H1 (cell line): Measurements from ENCODE around the gene OVCH2. TPM values are rescaled to one million over a fixed set of nuclear protein-coding genes. Genes with fewer than 3 reads are reported as not detected.
"Not testable (repeated sequence)": the region's sequence is repeated elsewhere in the genome, so short reads cannot be mapped to it uniquely, and the experiment has no call there.

Experiments used
- CTCF ChIA-PET: fragments of 300-600 bp; sonication (Branson Sonifier 250); formaldehyde crosslinking; loops from one replicate; lab custom pipeline; 2021; ENCODE audit not compliant: partially characterized antibody; lab: Charles Lee
- POLR2A ChIA-PET: fragments of 300-600 bp; sonication (Branson Sonifier 250); formaldehyde crosslinking; loops from one replicate; lab custom pipeline; 2021; ENCODE audit warnings: inconsistent platforms; ENCODE audit not compliant: partially characterized antibody; lab: Charles Lee
- DNase-seq, 2 experiments: peaks; one replicate each; pipeline versions ENCODE4 v3.0.0 to v3.0.0-alpha.2; 2010 to 2022; ENCODE audit warnings: low spot score in 2 of 2, low read depth in 1 of 2, mixed read lengths in 1 of 2
- FAIRE-seq: peaks from 2 replicates; lab custom pipeline; 2011; peaks lifted over from hg19 to GRCh38; lab: Jason Lieb, UNC
- H2AFZ ChIP-seq: 2 replicates; pipeline ENCODE4 v1.8.1; 2012; ENCODE audit warnings: low read length, inconsistent platforms
- H2AK5ac ChIP-seq: 2 replicates; pipeline ENCODE4 v1.6.1; 2013; ENCODE audit warnings: low read depth, low read length
- H2BK120ac ChIP-seq: replicated peaks from 2 replicates; pipeline ENCODE3; 2013; ENCODE audit warnings: low read depth, low read length, inconsistent platforms
- H2BK12ac ChIP-seq: 2 replicates; pipeline ENCODE4 v1.6.1; 2013; ENCODE audit warnings: low read depth, low read length
- H2BK15ac ChIP-seq: 2 replicates; pipeline ENCODE4 v1.6.1; 2013; ENCODE audit warnings: low read length
- H2BK20ac ChIP-seq: 2 replicates; pipeline ENCODE4 v1.6.1; 2013; ENCODE audit warnings: low read length
- H2BK5ac ChIP-seq: 2 replicates; pipeline ENCODE4 v1.6.1; 2013; ENCODE audit warnings: low read depth, low read length
- H3K14ac ChIP-seq: 2 replicates; pipeline ENCODE4 v1.6.1; 2013; ENCODE audit warnings: inconsistent platforms; ENCODE audit not compliant: insufficient read length
- H3K18ac ChIP-seq: 2 replicates; pipeline ENCODE4 v1.6.1; 2013; ENCODE audit warnings: low read length; ENCODE audit errors: extremely low read depth
- H3K23ac ChIP-seq: 2 replicates; pipeline ENCODE4 v1.6.1; 2013; ENCODE audit warnings: inconsistent platforms; ENCODE audit not compliant: insufficient read length
- H3K23me2 ChIP-seq: 2 replicates; pipeline ENCODE4 v1.6.1; 2013; ENCODE audit warnings: low read depth, low read length
- H3K27ac ChIP-seq: 2 replicates; pipeline ENCODE4 v1.6.1; 2011; ENCODE audit warnings: low read depth, low read length, inconsistent platforms
- H3K27me3 ChIP-seq, 4 experiments: replicated peaks in 1 of 4; 1 replicate in 1 of 4; 2 replicates in 3 of 4; pipeline versions ENCODE4 v1.6.1 to v1.8.1; 2011 to 2013; ENCODE audit warnings: low read length in 3 of 4, mild to moderate bottlenecking in 3 of 4, inconsistent platforms in 2 of 4, mixed read lengths in 2 of 4, moderate library complexity in 1 of 4; ENCODE audit not compliant: control insufficient read depth in 3 of 4, insufficient read depth in 3 of 4; ENCODE audit errors: extremely low read depth in 1 of 4
- H3K36me3 ChIP-seq, 4 experiments: 2 replicates each; pipeline versions ENCODE4 v1.6.1 to v1.8.1; 2011 to 2013; ENCODE audit warnings: mild to moderate bottlenecking in 4 of 4, low read length in 3 of 4, moderate library complexity in 2 of 4, control low read depth in 1 of 4, inconsistent platforms in 1 of 4; ENCODE audit not compliant: insufficient read depth in 4 of 4, control insufficient read depth in 2 of 4
- H3K4ac ChIP-seq: replicated peaks from 2 replicates; pipeline ENCODE3; 2013; ENCODE audit warnings: low read length, low read depth, mixed read lengths, inconsistent platforms; ENCODE audit not compliant: insufficient read length
- H3K4me1 ChIP-seq, 4 experiments: replicated peaks in 1 of 4; 1 replicate in 1 of 4; 2 replicates in 3 of 4; pipeline versions ENCODE4 v1.6.1 to v1.8.1; 2011 to 2013; ENCODE audit warnings: low read length in 3 of 4, inconsistent platforms in 2 of 4, mixed read lengths in 1 of 4; ENCODE audit not compliant: insufficient read depth in 4 of 4, control insufficient read depth in 3 of 4
- H3K4me2 ChIP-seq, 2 experiments: 2 replicates each; pipeline versions ENCODE4 v1.6.1 to v1.8.1; 2011 to 2013; ENCODE audit warnings: low read depth in 2 of 2, low read length in 2 of 2, control low read depth in 1 of 2, inconsistent platforms in 1 of 2, mild to moderate bottlenecking in 1 of 2; ENCODE audit not compliant: insufficient read depth in 1 of 2
- H3K4me3 ChIP-seq, 4 experiments: fragments of 200-600, 300-600 bp in 1 of 4; sonication (generic), shearing (Covaris generic), sonication (Bioruptor Twin) in 1 of 4; 2 replicates each; pipeline versions ENCODE4 v1.5.1 to v1.8.1; 2011 to 2016; ENCODE audit warnings: low read length in 4 of 4, low read depth in 3 of 4, control low read depth in 2 of 4, inconsistent platforms in 2 of 4, mild to moderate bottlenecking in 2 of 4, mixed read lengths in 1 of 4, moderate library complexity in 1 of 4; ENCODE audit not compliant: insufficient read depth in 2 of 4; ENCODE audit errors: extremely low read depth in 1 of 4
- H3K56ac ChIP-seq: replicated peaks from 2 replicates; pipeline ENCODE3; 2013; ENCODE audit warnings: low read depth, mild to moderate bottlenecking, mixed read lengths, low read length, inconsistent platforms; ENCODE audit not compliant: insufficient read length
- H3K79me1 ChIP-seq: 2 replicates; pipeline ENCODE4 v1.6.1; 2013; ENCODE audit warnings: low read depth, low read length, control low read depth
- H3K79me2 ChIP-seq, 2 experiments: 2 replicates each; pipeline versions ENCODE4 v1.6.1 to v1.8.1; 2012 to 2013; ENCODE audit warnings: low read length in 2 of 2, mild to moderate bottlenecking in 2 of 2, inconsistent platforms in 1 of 2; ENCODE audit not compliant: insufficient read depth in 2 of 2, control insufficient read depth in 1 of 2
- H3K9ac ChIP-seq, 4 experiments: replicated peaks in 1 of 4; 1 replicate in 1 of 4; 2 replicates in 3 of 4; pipeline versions ENCODE4 v1.6.1 to v1.8.1; 2011 to 2013; ENCODE audit warnings: low read depth in 3 of 4, low read length in 3 of 4, control low read depth in 2 of 4, mild to moderate bottlenecking in 2 of 4, moderate library complexity in 2 of 4, inconsistent platforms in 1 of 4; ENCODE audit errors: extremely low read depth in 1 of 4
- H3K9me3 ChIP-seq, 2 experiments: 2 replicates each; pipeline versions ENCODE4 v1.6.1 to v1.8.1; 2012 to 2013; ENCODE audit warnings: mild to moderate bottlenecking in 2 of 2, moderate library complexity in 2 of 2, control low read depth in 1 of 2, inconsistent platforms in 1 of 2, low read depth in 1 of 2, low read length in 1 of 2, mixed read lengths in 1 of 2; ENCODE audit not compliant: insufficient read depth in 2 of 2
- H4K20me1 ChIP-seq, 2 experiments: replicated peaks in 1 of 2; 2 replicates each; pipeline versions ENCODE3 to v1.8.1; 2011 to 2013; ENCODE audit warnings: inconsistent platforms in 2 of 2, low read length in 2 of 2, mild to moderate bottlenecking in 1 of 2; ENCODE audit not compliant: insufficient read depth in 2 of 2, control insufficient read depth in 1 of 2
- H4K5ac ChIP-seq: 2 replicates; pipeline ENCODE4 v1.6.1; 2013; ENCODE audit warnings: low read length, low read depth, mixed read lengths, inconsistent platforms; ENCODE audit not compliant: insufficient read length
- H4K8ac ChIP-seq: 2 replicates; pipeline ENCODE4 v1.8.0; 2013; ENCODE audit warnings: mild to moderate bottlenecking, moderate library complexity, low read length, inconsistent platforms; ENCODE audit not compliant: insufficient read depth; ENCODE audit errors: extremely low read depth
- H4K91ac ChIP-seq: replicated peaks from 2 replicates; pipeline ENCODE3; 2013; ENCODE audit warnings: low read length, mixed read lengths, inconsistent platforms; ENCODE audit not compliant: insufficient read length
- WGBS, 2 experiments: shearing (Covaris generic) in 1 of 2; methylation state at CpG; one replicate each; pipeline versions ENCODE4 v1.1.6 to v1.1.7; 2013 to 2015; ENCODE audit warnings: low lambda C conversion rate in 2 of 2, mixed read lengths in 2 of 2, inconsistent platforms in 1 of 2, low coverage in 1 of 2, missing lambda C conversion rate in 1 of 2; ENCODE audit not compliant: insufficient replicate concordance in 2 of 2, insufficient coverage in 1 of 2, insufficient read length in 1 of 2; ENCODE audit errors: extremely low coverage in 1 of 2, missing lambda C conversion rate in 1 of 2; 5-methylcytosine and 5-hydroxymethylcytosine counted together
- polyA plus RNA-seq, 7 experiments: library from polyadenylated mRNA; depleted of rRNA in 3 of 7; stranded (reverse) in 5 of 7; unstranded in 2 of 7; fragments of >200 nt in 5 of 7; fragments of 200-250 nt in 2 of 7; gene quantifications; 1 replicate in 5 of 7; 2 replicates in 1 of 7; 4 replicates in 1 of 7; pipeline versions ENCODE4 v1.2.1 to v1.2.3, GENCODE V29; 2011 to 2013; ENCODE audit warnings: missing spikeins in 2 of 7, mixed read lengths in 2 of 7
- total RNA-seq: library from RNA; stranded (reverse); fragmentation: NEBNext Ultra II Directional; extraction: Animal tissue kit (Norgen Biotek cat#: 25700); gene quantifications from 2 replicates; pipeline ENCODE4 v1.2.1, GENCODE V29; 2021

OVCH2 gene
- total and polyA plus RNA-seq, 2 of the 8 experiments (the other 6 are each of a cell fraction or from before 2014, with no cell fraction given) = 0.03 to 1.1 TPM

DNA sequence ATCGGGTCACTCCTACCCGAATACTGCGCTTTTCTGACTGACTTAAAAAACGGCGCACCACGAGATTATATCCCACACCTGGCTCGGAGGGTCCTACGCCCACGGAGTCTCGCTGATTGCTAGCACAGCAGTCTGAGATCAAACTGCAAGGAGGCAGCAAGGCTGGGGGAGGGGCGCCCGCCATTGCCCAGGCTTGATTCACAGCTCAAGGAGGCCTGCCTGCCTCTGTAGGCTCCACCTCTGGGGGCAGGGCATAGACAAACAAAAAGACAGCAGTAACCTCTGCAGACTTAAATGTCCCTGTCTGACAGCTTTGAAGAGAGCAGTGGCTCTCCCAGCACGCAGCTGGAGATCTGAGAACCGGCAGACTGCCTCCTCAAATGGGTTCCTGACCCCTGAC is 28.5 kb upstream of the OVCH2 start:
- H3K4ac ChIP-seq, H2BK5ac ChIP-seq, H3K23me2 ChIP-seq, FAIRE-seq, H4K5ac ChIP-seq, H3K27ac ChIP-seq, H3K9ac ChIP-seq, H3K9me3 ChIP-seq, H3K4me2 ChIP-seq, POLR2A ChIA-PET, H3K79me1 ChIP-seq, H3K4me3 ChIP-seq, H4K8ac ChIP-seq, H3K23ac ChIP-seq, H2BK20ac ChIP-seq, H2AK5ac ChIP-seq, H3K36me3 ChIP-seq, H3K79me2 ChIP-seq, H2BK15ac ChIP-seq, H3K14ac ChIP-seq, H3K27me3 ChIP-seq, H2BK12ac ChIP-seq, H4K20me1 ChIP-seq, H4K91ac ChIP-seq, H3K18ac ChIP-seq, H3K4me1 ChIP-seq, H3K56ac ChIP-seq, DNase-seq, H2BK120ac ChIP-seq, H2AFZ ChIP-seq, CTCF ChIA-PET: not testable (repeated sequence)
- 91% methylated on average over 4 of the region's 14 CpGs; no CpG with 5 or more reads in 1 of the 2 experiments for WGBS, 2 experiments
